IMR-90 (cell line): ENCODE results near the gene SUGP2. TPM values are rescaled to one million over a fixed set of nuclear protein-coding genes. Genes with fewer than 3 reads are reported as not detected.

Experiments
- ATAC-seq: fragments of 200-7000 bp; cut with Tn5 transposase; 2 replicates; pipeline ENCODE4 v1.9.1; 2020; ENCODE audit warnings: low read depth, mild to moderate bottlenecking, moderate library complexity
- BruUV-seq: library from RNA; stranded (reverse); fragments of 400-500 nt; replicated peaks from 2 replicates; lab custom pipeline; 2021; lab: Mats Ljungman, UMichigan
- CTCF ChIA-PET: fragments of 300-600 bp; formaldehyde crosslinking; extraction: SDS; loops from one replicate; lab custom pipeline; 2021; ENCODE audit warnings: antibody characterized with exemption; lab: Yijun Ruan, JAX
- POLR2A ChIA-PET: fragments of 300-600 bp; sonication (Branson Sonifier 250); formaldehyde crosslinking; loops from one replicate; lab custom pipeline; 2022; ENCODE audit warnings: antibody characterized with exemption; ENCODE audit not compliant: unreplicated experiment; lab: Charles Lee
- DNase-seq: peaks from one replicate; pipeline ENCODE4 v3.0.0; 2013
- H2AFZ ChIP-seq: replicated peaks from 2 replicates; pipeline ENCODE3; 2013; ENCODE audit warnings: low read length, mild to moderate bottlenecking; ENCODE audit not compliant: poor library complexity
- H2AK5ac ChIP-seq: 2 replicates; pipeline ENCODE4 v1.6.1; 2013; ENCODE audit warnings: low read depth, low read length, inconsistent platforms
- H2AK9ac ChIP-seq: replicated peaks from 2 replicates; pipeline ENCODE3; 2013; ENCODE audit warnings: mild to moderate bottlenecking, low read depth, low read length, moderate library complexity; ENCODE audit not compliant: poor library complexity
- H2BK120ac ChIP-seq: 2 replicates; pipeline ENCODE4 v1.6.1; 2013; ENCODE audit warnings: low read depth, low read length, inconsistent platforms
- H2BK15ac ChIP-seq: 3 replicates; pipeline ENCODE4 v1.6.1; 2013; ENCODE audit warnings: low read depth, low read length, inconsistent platforms
- H2BK20ac ChIP-seq: 2 replicates; pipeline ENCODE4 v1.6.1; 2013; ENCODE audit warnings: low read depth, mild to moderate bottlenecking, inconsistent platforms, low read length, moderate library complexity
- H2BK5ac ChIP-seq: 2 replicates; pipeline ENCODE4 v1.6.1; 2013; ENCODE audit warnings: mild to moderate bottlenecking, low read depth, low read length, inconsistent platforms; ENCODE audit not compliant: poor library complexity, severe bottlenecking
- H3K14ac ChIP-seq: replicated peaks from 2 replicates; pipeline ENCODE4 v1.6.1; 2013; ENCODE audit warnings: low read depth, low read length, inconsistent platforms
- H3K18ac ChIP-seq: 2 replicates; pipeline ENCODE4 v1.6.1; 2013; ENCODE audit warnings: low read depth, low read length, control low read depth
- H3K23ac ChIP-seq: 2 replicates; pipeline ENCODE4 v1.6.1; 2013; ENCODE audit warnings: low read depth, low read length, inconsistent platforms
- H3K27ac ChIP-seq: 2 replicates; pipeline ENCODE4 v1.5.1; 2013; ENCODE audit warnings: mild to moderate bottlenecking, control low read depth, low read length; ENCODE audit not compliant: insufficient read depth
- H3K27me3 ChIP-seq: 2 replicates; pipeline ENCODE4 v1.6.1; 2013; ENCODE audit warnings: low read length; ENCODE audit not compliant: control insufficient read depth, insufficient read depth
- H3K36me3 ChIP-seq: 2 replicates; pipeline ENCODE4 v1.6.1; 2013; ENCODE audit warnings: low read length, mixed read lengths; ENCODE audit not compliant: control insufficient read depth, insufficient read depth
- H3K4ac ChIP-seq: 2 replicates; pipeline ENCODE4 v1.6.1; 2013; ENCODE audit warnings: low read depth, low read length, inconsistent platforms
- H3K4me1 ChIP-seq: 2 replicates; pipeline ENCODE4 v1.6.1; 2013; ENCODE audit warnings: low read length, mixed read lengths; ENCODE audit not compliant: control insufficient read depth, insufficient read depth
- H3K4me2 ChIP-seq: 2 replicates; pipeline ENCODE4 v1.6.1; 2013; ENCODE audit warnings: low read depth, mild to moderate bottlenecking, control low read depth, low read length, moderate library complexity
- H3K4me3 ChIP-seq: 2 replicates; pipeline ENCODE4 v1.5.1; 2013; ENCODE audit warnings: low read depth, mild to moderate bottlenecking, control low read depth, low read length, moderate library complexity; ENCODE audit not compliant: insufficient read depth
- H3K56ac ChIP-seq: 2 replicates; pipeline ENCODE4 v1.6.1; 2013; ENCODE audit warnings: low read length, inconsistent platforms; ENCODE audit not compliant: insufficient read depth; ENCODE audit errors: extremely low read depth
- H3K79me1 ChIP-seq, 2 experiments: 2 replicates each; pipeline ENCODE4 v1.6.1; 2013; ENCODE audit warnings: low read length in 2 of 2, inconsistent platforms in 1 of 2, low read depth in 1 of 2
- H3K9ac ChIP-seq: 2 replicates; pipeline ENCODE4 v1.6.1; 2013; ENCODE audit warnings: low read depth, low read length, control low read depth
- H3K9me1 ChIP-seq: 2 replicates; pipeline ENCODE4 v1.6.1; 2013; ENCODE audit warnings: low read length, inconsistent platforms; ENCODE audit not compliant: insufficient read depth
- H3K9me3 ChIP-seq: 2 replicates; pipeline ENCODE4 v1.6.1; 2013; ENCODE audit warnings: low read length; ENCODE audit not compliant: control insufficient read depth, insufficient read depth
- H4K20me1 ChIP-seq: 2 replicates; pipeline ENCODE4 v1.6.1; 2013; ENCODE audit warnings: low read length, inconsistent platforms; ENCODE audit not compliant: insufficient read depth
- H4K5ac ChIP-seq: 2 replicates; pipeline ENCODE4 v1.6.1; 2013; ENCODE audit warnings: mild to moderate bottlenecking, low read depth, low read length, control low read depth
- H4K8ac ChIP-seq, 2 experiments: 2 replicates each; pipeline ENCODE4 v1.6.1; 2013; ENCODE audit warnings: low read depth in 2 of 2, low read length in 2 of 2, control low read depth in 1 of 2, inconsistent platforms in 1 of 2
- H4K91ac ChIP-seq: 2 replicates; pipeline ENCODE4 v1.6.1; 2013; ENCODE audit warnings: low read depth, low read length, inconsistent platforms; ENCODE audit not compliant: insufficient read depth
- FOS ChIP-seq: fragments of 150-350 bp; IDR thresholded peaks from 2 replicates; pipeline ENCODE4 v1.6.1; 2016; ENCODE audit warnings: low read depth, low read length
- WGBS, 2 experiments: methylation state at CpG; one replicate each; pipeline versions ENCODE4 v1.1.5 to v1.1.7; 2013; ENCODE audit warnings: missing lambda C conversion rate in 2 of 2; ENCODE audit not compliant: insufficient read length in 1 of 2; ENCODE audit errors: extremely low coverage in 2 of 2; 5-methylcytosine and 5-hydroxymethylcytosine counted together
- dilution Hi-C: fragments of 300-500 bp; cut with HindIII; formaldehyde crosslinking; loops from one replicate; pipeline ENCODE4 v1.14.3; 2018; ENCODE audit warnings: low sequenced_read_pairs; ENCODE audit not compliant: unreplicated experiment
- in situ Hi-C: fragments of 300-500 bp; cut with MboI; formaldehyde crosslinking; loops from 3 replicates; pipeline ENCODE4 v1.14.3; 2019; ENCODE audit warnings: low sequenced_read_pairs, inconsistent platforms, mixed read lengths
- intact Hi-C: fragments of 100-400 bp; cut with micrococcal nuclease; formaldehyde crosslinking; loops from 2 replicates; pipeline ENCODE4 v1.10.0; 2022
- polyA plus RNA-seq, 3 experiments: library from polyadenylated mRNA; depleted of rRNA; stranded (reverse); fragments of >200 nt; gene quantifications; 2 replicates each; pipeline ENCODE4 v1.2.3, GENCODE V29; 2012; ENCODE audit warnings: low replicate concordance in 1 of 3
- total RNA-seq: library from RNA; depleted of rRNA; stranded (reverse); fragments of >200 nt; gene quantifications from 2 replicates; pipeline ENCODE4 v1.2.3, GENCODE V29; 2012
- TF ChIP-seq, protein P1 (sequence below): conservative IDR thresholded peaks from 2 replicates; pipeline ENCODE4 v1.5.1; 2012; ENCODE audit warnings: mild to moderate bottlenecking, low read depth, low read length, improper control_type of control experiment
- TF ChIP-seq, protein P2 (sequence below): fragments of 150-350 bp; IDR thresholded peaks from 2 replicates; pipeline ENCODE4 v1.6.1; 2016; ENCODE audit warnings: low read depth, mild to moderate bottlenecking, low read length, moderate library complexity, borderline replicate concordance

Gene SUGP2
- total and polyA plus RNA-seq, 2 of the 4 experiments (the other 2 are of a cell fraction), result 25.8 to 69.2 TPM

DNA sequence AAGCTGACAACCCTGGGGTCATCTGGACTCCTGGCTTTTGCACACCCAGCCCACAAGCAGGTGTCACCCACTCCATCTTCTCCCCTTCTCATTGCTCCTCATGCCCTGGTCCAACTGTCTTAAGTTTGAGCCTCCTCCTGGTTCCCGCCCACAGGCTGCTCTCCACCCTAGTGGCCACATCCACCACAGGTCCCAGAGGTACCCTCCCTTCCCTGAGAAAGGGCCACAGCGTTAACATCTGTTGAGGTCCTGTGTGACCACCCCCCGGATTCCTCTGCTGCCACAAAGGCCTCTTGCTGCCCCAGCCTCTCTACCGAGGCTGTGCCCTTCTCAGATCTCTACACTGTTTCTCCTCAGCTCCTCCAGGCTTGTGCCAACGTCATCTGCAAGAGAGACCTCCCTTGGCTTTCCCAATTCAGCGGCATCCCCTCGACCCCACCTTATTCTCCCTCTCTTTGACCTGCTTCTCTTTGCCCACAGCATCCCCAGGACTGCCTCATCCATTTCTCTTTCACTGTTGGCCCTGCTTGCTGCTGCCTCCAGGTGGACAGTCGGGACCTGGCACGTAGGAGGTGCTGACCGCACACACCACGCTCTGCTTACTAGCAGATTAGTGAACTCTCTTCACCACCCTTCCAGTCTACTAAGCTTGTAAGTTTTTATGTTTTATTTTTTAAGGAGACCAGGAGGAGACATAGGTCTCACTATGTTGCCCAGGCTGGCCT, 33.3 kb downstream of the SUGP2 start:
- H4K91ac ChIP-seq, result no peak overlapping the region
- H3K9me1 ChIP-seq, result no peaks in the 10 kb centered on the region
- ChIA-PET POLR2A (no interaction called here), CTCF (interaction anchor here (0.7 kb wide), 1 partner anchor 47 kb away, joined by 3 read pairs; no protein-coding TSS in a partner anchor)
- peaks cover 51% of the 10 kb centered on the region for H3K36me3 ChIP-seq
- no TSS peak for BruUV-seq
- peaks cover 36% of the 10 kb centered on the region for H4K20me1 ChIP-seq
- H4K5ac ChIP-seq, result no peak overlapping the region
- dilution Hi-C loops, result no loop called here
- H2AFZ ChIP-seq, result no peak overlapping the region
- H3K79me1 ChIP-seq, result peaks cover 13 to 56% of the 10 kb centered on the region in 2 experiments
- ATAC-seq, result no peak
- H2AK5ac ChIP-seq, result no peak overlapping the region
- H3K4me2 ChIP-seq, result no peak overlapping the region
- H3K14ac ChIP-seq, result no peak overlapping the region
- no peak overlapping the region for H3K27ac ChIP-seq
- H2BK15ac ChIP-seq, result no peak overlapping the region
- DNase-seq, result peak; percentile 10
- intact Hi-C loops, result no loop called here
- no peak overlapping the region for H3K9ac ChIP-seq
- H2AK9ac ChIP-seq, result no peak overlapping the region
- TF ChIP-seq, protein P1, sequence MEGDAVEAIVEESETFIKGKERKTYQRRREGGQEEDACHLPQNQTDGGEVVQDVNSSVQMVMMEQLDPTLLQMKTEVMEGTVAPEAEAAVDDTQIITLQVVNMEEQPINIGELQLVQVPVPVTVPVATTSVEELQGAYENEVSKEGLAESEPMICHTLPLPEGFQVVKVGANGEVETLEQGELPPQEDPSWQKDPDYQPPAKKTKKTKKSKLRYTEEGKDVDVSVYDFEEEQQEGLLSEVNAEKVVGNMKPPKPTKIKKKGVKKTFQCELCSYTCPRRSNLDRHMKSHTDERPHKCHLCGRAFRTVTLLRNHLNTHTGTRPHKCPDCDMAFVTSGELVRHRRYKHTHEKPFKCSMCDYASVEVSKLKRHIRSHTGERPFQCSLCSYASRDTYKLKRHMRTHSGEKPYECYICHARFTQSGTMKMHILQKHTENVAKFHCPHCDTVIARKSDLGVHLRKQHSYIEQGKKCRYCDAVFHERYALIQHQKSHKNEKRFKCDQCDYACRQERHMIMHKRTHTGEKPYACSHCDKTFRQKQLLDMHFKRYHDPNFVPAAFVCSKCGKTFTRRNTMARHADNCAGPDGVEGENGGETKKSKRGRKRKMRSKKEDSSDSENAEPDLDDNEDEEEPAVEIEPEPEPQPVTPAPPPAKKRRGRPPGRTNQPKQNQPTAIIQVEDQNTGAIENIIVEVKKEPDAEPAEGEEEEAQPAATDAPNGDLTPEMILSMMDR, result 0 out of 2 replicates have a peak, but pooled peaks have one; percentile 24
- TF ChIP-seq, protein P2, sequence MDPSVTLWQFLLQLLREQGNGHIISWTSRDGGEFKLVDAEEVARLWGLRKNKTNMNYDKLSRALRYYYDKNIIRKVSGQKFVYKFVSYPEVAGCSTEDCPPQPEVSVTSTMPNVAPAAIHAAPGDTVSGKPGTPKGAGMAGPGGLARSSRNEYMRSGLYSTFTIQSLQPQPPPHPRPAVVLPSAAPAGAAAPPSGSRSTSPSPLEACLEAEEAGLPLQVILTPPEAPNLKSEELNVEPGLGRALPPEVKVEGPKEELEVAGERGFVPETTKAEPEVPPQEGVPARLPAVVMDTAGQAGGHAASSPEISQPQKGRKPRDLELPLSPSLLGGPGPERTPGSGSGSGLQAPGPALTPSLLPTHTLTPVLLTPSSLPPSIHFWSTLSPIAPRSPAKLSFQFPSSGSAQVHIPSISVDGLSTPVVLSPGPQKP, result no peak
- no peak for TF ChIP-seq FOS
- no peak overlapping the region for H3K23ac ChIP-seq
- H2BK5ac ChIP-seq, result no peak overlapping the region
- H3K4me3 ChIP-seq, result no peak overlapping the region
- H3K18ac ChIP-seq, result no peak overlapping the region
- H3K27me3 ChIP-seq, result no peaks in the 10 kb centered on the region
- in situ Hi-C loops, result no loop called here
- no peak overlapping the region for H3K4ac ChIP-seq
- no peak overlapping the region for H2BK120ac ChIP-seq
- no peak overlapping the region for H4K8ac ChIP-seq
- no peak overlapping the region for H2BK20ac ChIP-seq
- peaks cover 7% of the 10 kb centered on the region for H3K4me1 ChIP-seq
- no peak overlapping the region for H3K56ac ChIP-seq
- 93% methylated on average over 7 of the region's 11 CpGs; no CpG with 5 or more reads in 1 of the 2 experiments for WGBS, 2 experiments
- H3K9me3 ChIP-seq, result no peaks in the 10 kb centered on the region
